ENCODE data around the gene KCNG2. TPM values are rescaled to one million over a fixed set of nuclear protein-coding genes. Genes with fewer than 3 reads are reported as not detected.

KCNG2 gene
- total and polyA plus RNA-seq, 2 donors (not counting 1 experiment from before 2014, with no cell fraction given): not detected

DNA sequence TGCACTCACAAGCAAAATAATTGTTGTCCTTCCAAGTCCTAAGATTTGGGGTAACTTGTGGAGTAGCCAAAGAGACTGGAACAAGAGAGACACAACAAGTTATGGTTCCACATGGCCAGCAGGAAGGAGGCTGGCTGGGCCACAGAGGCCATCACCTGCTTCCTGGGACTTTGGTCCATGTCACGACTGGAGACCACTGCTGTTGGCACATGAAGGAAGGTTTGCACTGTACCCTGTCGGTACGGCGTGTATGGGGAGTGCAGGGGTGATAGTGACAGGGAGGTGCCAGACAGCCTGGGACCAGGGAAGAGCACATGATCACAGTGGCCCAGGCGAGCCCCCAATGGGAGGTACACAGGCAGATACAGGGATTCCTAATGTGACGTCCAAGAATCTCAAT, 138.2 kb downstream of the KCNG2 start:
- intact Hi-C loops (cut with micrococcal nuclease): no loop called here
- Mint-ChIP-seq H3K4me1 (peaks cover 2% of the 10 kb centered on the region), H3K4me3 (no peak overlapping the region), H3K27ac (no peak overlapping the region), H3K9me3 (ENCODE audit: insufficient read depth) (peaks cover 19% of the 10 kb centered on the region), H3K27me3 (no peaks in the 10 kb centered on the region)
- no peak overlapping the region for H3K4me2 ChIP-seq (replicated peaks; ENCODE audit: low read depth, low read length, poor library complexity, severe bottlenecking)
- no peaks in the 10 kb centered on the region for H3K4me1 ChIP-seq (ENCODE audit: control insufficient read depth in 2 of 2, insufficient read depth in 2 of 2, low read length in 2 of 2)
- no peaks in the 10 kb centered on the region for H3K27me3 ChIP-seq (replicated peaks in 1 of 4; ENCODE audit: control extremely low read depth in 1 of 4, control insufficient read depth in 3 of 4, insufficient read depth in 4 of 4, low read length in 3 of 4)
- peaks cover 2 to 44% of the 10 kb centered on the region in 2 experiments for H3K36me3 ChIP-seq (replicated peaks in 1 of 2; ENCODE audit: control extremely low read depth in 1 of 2, control insufficient read depth in 1 of 2, extremely low read depth in 1 of 2, insufficient read depth in 2 of 2, low read length in 1 of 2)
- ChIA-PET CTCF (no interaction called here), POLR2A (no interaction called here)
- H2AFZ ChIP-seq (ENCODE audit: insufficient read depth, low read depth, low read length, poor library complexity, severe bottlenecking): no peak overlapping the region
- no peak overlapping the region for H3K27ac ChIP-seq (ENCODE audit: low read length in 2 of 2)
- H3K79me2 ChIP-seq (ENCODE audit: control insufficient read depth, insufficient read depth, low read length): peaks cover 97% of the 10 kb centered on the region
- WGBS (ENCODE audit: insufficient coverage): 98% methylated on average over 6 of the region's 6 CpGs
- H3K9me3 ChIP-seq (ENCODE audit: control extremely low read depth in 1 of 3, control insufficient read depth in 2 of 3, insufficient read depth in 1 of 3, low read length in 2 of 3): peaks cover 2 to 44% (median 36%) of the 10 kb centered on the region in 3 donors
- ATAC-seq (ENCODE audit: low read depth) (no peak), DNase-seq (no peak)
- TF ChIP-seq, protein P1, sequence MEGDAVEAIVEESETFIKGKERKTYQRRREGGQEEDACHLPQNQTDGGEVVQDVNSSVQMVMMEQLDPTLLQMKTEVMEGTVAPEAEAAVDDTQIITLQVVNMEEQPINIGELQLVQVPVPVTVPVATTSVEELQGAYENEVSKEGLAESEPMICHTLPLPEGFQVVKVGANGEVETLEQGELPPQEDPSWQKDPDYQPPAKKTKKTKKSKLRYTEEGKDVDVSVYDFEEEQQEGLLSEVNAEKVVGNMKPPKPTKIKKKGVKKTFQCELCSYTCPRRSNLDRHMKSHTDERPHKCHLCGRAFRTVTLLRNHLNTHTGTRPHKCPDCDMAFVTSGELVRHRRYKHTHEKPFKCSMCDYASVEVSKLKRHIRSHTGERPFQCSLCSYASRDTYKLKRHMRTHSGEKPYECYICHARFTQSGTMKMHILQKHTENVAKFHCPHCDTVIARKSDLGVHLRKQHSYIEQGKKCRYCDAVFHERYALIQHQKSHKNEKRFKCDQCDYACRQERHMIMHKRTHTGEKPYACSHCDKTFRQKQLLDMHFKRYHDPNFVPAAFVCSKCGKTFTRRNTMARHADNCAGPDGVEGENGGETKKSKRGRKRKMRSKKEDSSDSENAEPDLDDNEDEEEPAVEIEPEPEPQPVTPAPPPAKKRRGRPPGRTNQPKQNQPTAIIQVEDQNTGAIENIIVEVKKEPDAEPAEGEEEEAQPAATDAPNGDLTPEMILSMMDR (IDR thresholded peaks at IDR 0.05): no peak
- TF ChIP-seq EZH2 (IDR thresholded peaks at IDR 0.05; ENCODE audit: borderline replicate concordance, insufficient read depth, low read depth, low read length, poor library complexity, severe bottlenecking): no peak
- no peak overlapping the region for H3K4me3 ChIP-seq (ENCODE audit: control extremely low read depth in 1 of 5, extremely low read depth in 1 of 5, insufficient read depth in 1 of 5, low read depth in 2 of 5, low read length in 4 of 5)
- H3K9ac ChIP-seq (ENCODE audit: low read length): no peak overlapping the region
- H4K20me1 ChIP-seq (ENCODE audit: control insufficient read depth, insufficient read depth, low read length, poor library complexity, severe bottlenecking): peaks cover 56% of the 10 kb centered on the region

DNA sequence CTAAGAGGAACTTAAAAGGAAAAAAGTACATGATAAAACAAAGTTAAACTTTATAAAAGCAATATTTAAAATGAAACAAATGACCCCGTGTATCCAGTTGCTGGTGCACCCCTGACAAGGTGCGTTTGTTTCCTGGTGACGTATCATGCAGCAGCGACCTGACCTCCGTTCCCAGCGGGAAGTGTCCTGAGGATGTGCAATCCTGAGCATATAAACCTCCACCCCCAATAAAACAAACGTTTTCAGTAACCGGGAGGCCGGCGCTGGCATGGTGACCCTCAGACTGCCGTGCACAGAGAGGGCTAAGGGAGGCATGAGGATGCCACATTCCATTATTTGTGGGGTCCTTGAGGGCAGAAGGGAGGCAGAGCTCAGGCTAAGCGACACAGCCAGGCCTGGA, 138.9 kb downstream of the KCNG2 start:
- ATAC-seq (ENCODE audit: low read depth): no peak
- DNase-seq: no peak
- CTCF ChIA-PET: no interaction called here

More for the DNA sequence above, 138.9 kb downstream of the KCNG2 start:
- H3K79me2 ChIP-seq (ENCODE audit: control insufficient read depth, insufficient read depth, low read length): peaks cover 98% of the 10 kb centered on the region
- H3K9me3 ChIP-seq (ENCODE audit: control extremely low read depth in 1 of 3, control insufficient read depth in 2 of 3, insufficient read depth in 1 of 3, low read length in 2 of 3): peaks cover 2 to 41% (median 29%) of the 10 kb centered on the region in 3 donors
- H3K36me3 ChIP-seq (replicated peaks in 1 of 2; ENCODE audit: control extremely low read depth in 1 of 2, control insufficient read depth in 1 of 2, extremely low read depth in 1 of 2, insufficient read depth in 2 of 2, low read length in 1 of 2): peaks cover 2 to 51% of the 10 kb centered on the region in 2 experiments
- no peaks in the 10 kb centered on the region for H3K4me1 ChIP-seq (ENCODE audit: control insufficient read depth in 2 of 2, insufficient read depth in 2 of 2, low read length in 2 of 2)
- H3K4me3 ChIP-seq (ENCODE audit: control extremely low read depth in 1 of 5, extremely low read depth in 1 of 5, insufficient read depth in 1 of 5, low read depth in 2 of 5, low read length in 4 of 5): no peak overlapping the region
- Mint-ChIP-seq H3K4me1 (peaks cover 2% of the 10 kb centered on the region), H3K27me3 (no peaks in the 10 kb centered on the region), H3K27ac (no peak overlapping the region), H3K4me3 (no peak overlapping the region), H3K9me3 (ENCODE audit: insufficient read depth) (peaks cover 15% of the 10 kb centered on the region)
- POLR2A ChIA-PET: no interaction called here
- intact Hi-C loops (cut with micrococcal nuclease): no loop called here
- no peak overlapping the region for H3K4me2 ChIP-seq (replicated peaks; ENCODE audit: low read depth, low read length, poor library complexity, severe bottlenecking)
- H3K9ac ChIP-seq (ENCODE audit: low read length): no peak overlapping the region
- TF ChIP-seq EZH2 (IDR thresholded peaks at IDR 0.05; ENCODE audit: borderline replicate concordance, insufficient read depth, low read depth, low read length, poor library complexity, severe bottlenecking): no peak
- TF ChIP-seq, protein P1 (IDR thresholded peaks at IDR 0.05): no peak
- H3K27ac ChIP-seq (ENCODE audit: low read length in 2 of 2): no peak overlapping the region
- no peaks in the 10 kb centered on the region for H3K27me3 ChIP-seq (replicated peaks in 1 of 4; ENCODE audit: control extremely low read depth in 1 of 4, control insufficient read depth in 3 of 4, insufficient read depth in 4 of 4, low read length in 3 of 4)
- WGBS (ENCODE audit: insufficient coverage): 100% methylated on average over 9 of the region's 12 CpGs
- no peak overlapping the region for H2AFZ ChIP-seq (ENCODE audit: insufficient read depth, low read depth, low read length, poor library complexity, severe bottlenecking)
- peaks cover 64% of the 10 kb centered on the region for H4K20me1 ChIP-seq (ENCODE audit: control insufficient read depth, insufficient read depth, low read length, poor library complexity, severe bottlenecking)
